Aorta (tissue), 5 donors: ENCODE results near the gene UGT3A2. TPM values are rescaled to one million over a fixed set of nuclear protein-coding genes. Genes with fewer than 3 reads are reported as not detected.

Source experiments
- ATAC-seq: fragments of 200-7000 bp; cut with Tn5 transposase; one replicate; pipeline ENCODE4 v1.9.1; 2022; ENCODE audit warnings: moderate library complexity; ENCODE audit not compliant: low FRiP score
- DNase-seq, 2 donors: peaks; one replicate each; pipeline ENCODE4 v3.0.0-alpha.2; 2020
- H3K27ac ChIP-seq, 2 donors: one replicate each; pipeline ENCODE4 v1.5.1; 2013; ENCODE audit warnings: low read length in 2 of 2, mild to moderate bottlenecking in 2 of 2, moderate library complexity in 2 of 2, control low read depth in 1 of 2, inconsistent platforms in 1 of 2, low read depth in 1 of 2
- H3K27me3 ChIP-seq, 2 donors: one replicate each; pipeline ENCODE4 v1.6.1; 2013; ENCODE audit warnings: control low read depth in 1 of 2, low read length in 1 of 2, mild to moderate bottlenecking in 1 of 2, moderate library complexity in 1 of 2; ENCODE audit not compliant: insufficient read depth in 2 of 2, control insufficient read depth in 1 of 2
- H3K36me3 ChIP-seq, 2 donors: one replicate each; pipeline ENCODE4 v1.6.1; 2013; ENCODE audit warnings: control low read depth in 1 of 2, low read length in 1 of 2, mild to moderate bottlenecking in 1 of 2; ENCODE audit not compliant: insufficient read depth in 2 of 2, control insufficient read depth in 1 of 2
- H3K4me1 ChIP-seq, 2 donors: one replicate each; pipeline ENCODE4 v1.6.1; 2013; ENCODE audit warnings: low read length in 2 of 2, control low read depth in 1 of 2, mild to moderate bottlenecking in 1 of 2, moderate library complexity in 1 of 2; ENCODE audit not compliant: insufficient read depth in 2 of 2, control insufficient read depth in 1 of 2
- H3K4me3 ChIP-seq, 2 donors: one replicate each; pipeline ENCODE4 v1.5.1; 2013; ENCODE audit warnings: low read length in 2 of 2, control low read depth in 1 of 2, mild to moderate bottlenecking in 1 of 2
- H3K9me3 ChIP-seq: one replicate; pipeline ENCODE4 v1.6.1; 2013; ENCODE audit warnings: mild to moderate bottlenecking, low read length; ENCODE audit not compliant: control insufficient read depth
- whole genome bisulfite sequencing, 2 donors: extraction: QIAGEN DNeasy Blood & Tissue Kit; methylation state at CpG; one replicate each; pipeline ENCODE4 v1.1.7; 2013; 5-methylcytosine and 5-hydroxymethylcytosine counted together
- intact Hi-C, 2 donors: fragments of 100-400 bp; cut with DNase I; formaldehyde crosslinking; loops; one replicate each; pipeline versions ENCODE4 v1.14.2 to v1.15.0; 2022
- long read RNA-seq, 2 donors: library from polyadenylated mRNA; unstranded; transcript quantifications; one replicate each; pipeline ENCODE4 v2.0.0, GENCODE V29; 2020 to 2021
- polyA plus RNA-seq, 2 donors: library from polyadenylated mRNA; stranded (reverse); fragments of 200-250 nt; gene quantifications; one replicate each; pipeline ENCODE4 v1.2.3, GENCODE V29; 2013
- total RNA-seq, 2 donors: library from RNA; stranded (reverse); fragmentation: NEBNext Ultra II Directional; extraction: Animal tissue kit (Norgen Biotek cat#: 25700); gene quantifications; one replicate each; pipeline ENCODE4 v1.2.1, GENCODE V29; 2021
- donor health status: healthy with polysubstance abuse.
- donor health status: Bipolar disorder and iron deficiency.
- donor health status: DM: no; HTN: no; CAD: no.
- donor health status: DM: no; HTN: no; CAD: no.
- donor health status: DM: yes; HTN: yes; CAD: no.

Gene UGT3A2, protein sequence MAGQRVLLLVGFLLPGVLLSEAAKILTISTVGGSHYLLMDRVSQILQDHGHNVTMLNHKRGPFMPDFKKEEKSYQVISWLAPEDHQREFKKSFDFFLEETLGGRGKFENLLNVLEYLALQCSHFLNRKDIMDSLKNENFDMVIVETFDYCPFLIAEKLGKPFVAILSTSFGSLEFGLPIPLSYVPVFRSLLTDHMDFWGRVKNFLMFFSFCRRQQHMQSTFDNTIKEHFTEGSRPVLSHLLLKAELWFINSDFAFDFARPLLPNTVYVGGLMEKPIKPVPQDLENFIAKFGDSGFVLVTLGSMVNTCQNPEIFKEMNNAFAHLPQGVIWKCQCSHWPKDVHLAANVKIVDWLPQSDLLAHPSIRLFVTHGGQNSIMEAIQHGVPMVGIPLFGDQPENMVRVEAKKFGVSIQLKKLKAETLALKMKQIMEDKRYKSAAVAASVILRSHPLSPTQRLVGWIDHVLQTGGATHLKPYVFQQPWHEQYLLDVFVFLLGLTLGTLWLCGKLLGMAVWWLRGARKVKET
- not detected for total RNA-seq
- polyA plus RNA-seq: not detected
- long read RNA-seq, donor 1: 0 reads
- long read RNA-seq, donor 2: 0 reads

- WGBS, 2 donors: 0 to 3% methylated on average over 22 of the region's 22 CpGs
- Histone ChIP-seq H3K9me3 (no peaks in the 10 kb centered on the region), H3K27me3 (no peaks in the 10 kb centered on the region), H3K36me3 (no peaks in the 10 kb centered on the region), H3K4me1 (no peaks in the 10 kb centered on the region), H3K27ac (no peak within 1 kb of the TSS), H3K4me3 (no peak within 1 kb of the TSS)
- intact Hi-C loops: no loop called here
- no peak for DNase-seq
- ATAC-seq: peak; percentile 48
Measured at GRCh38 chr5:36066540-36067210, at the start of gene UGT3A2. Gene UGT3A2 (minus strand): TSS chr5:36066882. CDS start chr5:36066789, 93 bp downstream.

DNA sequence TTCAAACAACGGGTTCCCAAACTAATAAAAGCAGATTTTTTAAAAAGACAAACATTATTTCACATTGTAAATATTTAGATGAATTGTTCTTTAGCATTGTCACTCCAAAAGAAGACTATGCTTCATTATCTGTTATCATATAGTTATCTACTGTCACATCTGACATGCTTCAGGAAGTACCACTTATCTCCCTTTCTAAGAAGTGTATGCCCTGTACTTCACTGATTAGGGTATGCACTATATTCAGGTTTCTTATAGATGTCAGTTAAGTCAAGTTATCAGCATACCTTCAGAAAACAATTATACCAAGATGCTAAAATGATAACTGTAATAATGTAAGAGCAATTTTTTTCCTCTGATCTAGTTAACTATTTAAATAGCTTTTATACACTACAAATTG is 44.6 kb upstream of the UGT3A2 start:
- no peaks in the 10 kb centered on the region for H3K27me3 ChIP-seq
- H3K36me3 ChIP-seq: peaks cover 0 to 5% of the 10 kb centered on the region in 2 donors
- H3K4me1 ChIP-seq: no peaks in the 10 kb centered on the region
- DNase-seq (no peak), ATAC-seq (no peak)
- no peak overlapping the region for H3K4me3 ChIP-seq
- no peaks in the 10 kb centered on the region for H3K9me3 ChIP-seq
- 90 to 94% methylated on average over 1 of the region's 1 CpG for WGBS, 2 donors
- intact Hi-C loops: no loop called here
- no peak overlapping the region for H3K27ac ChIP-seq

DNA sequence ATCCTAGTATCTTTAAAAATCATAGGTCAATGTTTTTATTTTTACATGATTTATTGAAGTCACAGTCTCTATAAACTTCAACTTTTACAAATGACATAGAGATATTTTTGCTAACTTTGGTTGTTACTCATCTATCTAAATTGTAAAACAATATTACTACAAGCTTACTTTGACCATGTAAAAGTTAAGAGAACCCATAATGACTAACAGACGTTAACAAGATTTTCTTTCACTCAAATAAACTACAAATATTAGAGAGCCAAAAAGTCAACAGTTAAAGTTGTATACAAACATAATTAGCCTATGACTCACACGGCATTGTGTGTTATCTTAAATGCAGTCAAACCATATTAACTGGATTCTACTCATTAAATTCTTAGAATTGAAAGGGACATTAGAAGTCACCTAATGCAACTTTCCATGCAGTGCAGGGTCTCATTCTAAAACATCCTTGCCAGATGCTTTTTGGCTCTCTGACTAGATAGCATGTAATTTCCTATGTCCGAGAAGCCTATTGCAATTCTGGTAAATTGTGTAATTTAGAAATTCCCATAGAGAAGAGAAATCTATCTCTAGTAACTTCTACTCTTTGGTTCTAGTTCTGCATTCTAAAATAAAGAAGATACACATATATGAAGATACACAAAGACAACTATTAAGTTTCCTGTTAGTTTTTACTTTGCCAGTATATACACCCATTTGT is 42.2 kb upstream of the UGT3A2 start:
- 83 to 87% methylated on average over 3 of the region's 3 CpGs for WGBS, 2 donors
- H3K36me3 ChIP-seq: peaks cover 0 to 3% of the 10 kb centered on the region in 2 donors
- no peak overlapping the region for H3K27ac ChIP-seq
- DNase-seq: no peak
- intact Hi-C loops: no loop called here
- ATAC-seq: no peak
- no peak overlapping the region for H3K4me3 ChIP-seq
- no peaks in the 10 kb centered on the region for H3K4me1 ChIP-seq
- H3K9me3 ChIP-seq: no peaks in the 10 kb centered on the region
- H3K27me3 ChIP-seq: no peaks in the 10 kb centered on the region

DNA sequence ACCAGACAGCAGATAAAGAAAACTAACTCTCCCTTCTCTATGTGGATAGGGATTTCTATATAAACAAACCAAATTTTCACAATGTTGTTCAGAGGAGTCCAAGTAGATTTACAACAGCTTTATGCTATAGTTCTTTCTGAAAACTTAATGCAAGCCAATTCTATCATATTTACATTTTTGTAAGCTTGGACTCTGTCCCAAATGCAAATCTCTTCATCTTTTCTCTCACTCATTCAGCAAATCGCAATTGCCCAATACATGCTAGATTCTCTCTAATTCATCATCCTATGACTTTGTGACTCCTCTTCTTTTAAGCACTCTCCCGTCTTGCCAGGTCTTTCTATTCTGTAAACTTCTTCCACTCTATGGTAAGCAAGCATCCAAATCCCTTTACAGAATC is 39.1 kb upstream of the UGT3A2 start:
- Histone ChIP-seq H3K36me3 (peaks cover 0 to 3% of the 10 kb centered on the region in 2 donors), H3K27me3 (no peaks in the 10 kb centered on the region), H3K9me3 (no peaks in the 10 kb centered on the region), H3K4me3 (no peak overlapping the region), H3K27ac (no peak overlapping the region), H3K4me1 (no peaks in the 10 kb centered on the region)
- intact Hi-C loops: no loop called here
- ATAC-seq: no peak
- 87 to 89% methylated on average over 2 of the region's 2 CpGs for WGBS, 2 donors
- no peak for DNase-seq

DNA sequence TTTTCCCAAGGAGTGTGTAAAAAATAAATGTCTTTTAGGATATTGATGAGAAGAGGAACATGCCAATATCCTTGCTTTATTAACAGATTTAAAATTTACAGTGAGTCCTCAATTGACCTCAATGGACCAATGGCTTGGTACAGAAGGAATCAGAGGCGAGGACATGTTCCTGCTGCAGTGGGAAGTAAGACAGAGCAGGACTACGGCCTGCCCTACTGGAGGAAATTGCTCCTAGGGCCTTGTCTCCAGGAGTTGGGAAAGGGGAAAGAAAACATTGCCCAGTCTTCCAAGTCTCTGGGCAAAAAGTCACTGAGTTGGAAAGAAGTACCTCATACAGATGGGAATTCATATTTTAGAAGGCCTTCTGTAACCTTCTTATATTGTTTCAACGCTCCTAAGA is 33.1 kb upstream of the UGT3A2 start:
- no peak overlapping the region for H3K27ac ChIP-seq
- H3K27me3 ChIP-seq: no peaks in the 10 kb centered on the region
- H3K4me3 ChIP-seq: no peak overlapping the region
- H3K4me1 ChIP-seq: no peaks in the 10 kb centered on the region
- DNase-seq (no peak), ATAC-seq (no peak)
- H3K36me3 ChIP-seq: peaks cover 0 to 2% of the 10 kb centered on the region in 2 donors
- intact Hi-C loops: no loop called here
- WGBS, 2 donors: 80 to 83% methylated on average over 3 of the region's 3 CpGs
- H3K9me3 ChIP-seq: no peaks in the 10 kb centered on the region

- Histone ChIP-seq H3K36me3 (peaks cover 0 to 2% of the 10 kb centered on the region in 2 donors), H3K4me3 (no peak overlapping the region), H3K9me3 (no peaks in the 10 kb centered on the region), H3K27me3 (no peaks in the 10 kb centered on the region), H3K4me1 (no peaks in the 10 kb centered on the region), H3K27ac (no peak overlapping the region)
- DNase-seq: no peak
- intact Hi-C loops: no loop called here
- ATAC-seq: no peak
Measured at GRCh38 chr5:36096486-36096885, 29.8 kb upstream of the UGT3A2 start.

GRCh38 chr5:36089989-36090388 is 23.3 kb upstream of the UGT3A2 start:
- H3K9me3 ChIP-seq: peaks cover 1% of the 10 kb centered on the region
- no peaks in the 10 kb centered on the region for H3K36me3 ChIP-seq
- no peak overlapping the region for H3K4me3 ChIP-seq
- H3K27ac ChIP-seq: no peak overlapping the region
- DNase-seq: no peak
- intact Hi-C loops: no loop called here
- no peak for ATAC-seq
- no peaks in the 10 kb centered on the region for H3K4me1 ChIP-seq
- 73 to 77% methylated on average over 2 of the region's 2 CpGs for WGBS, 2 donors
- H3K27me3 ChIP-seq: no peaks in the 10 kb centered on the region

- no peak for ATAC-seq
- DNase-seq: no peak
- intact Hi-C loops: no loop called here
- Histone ChIP-seq H3K27ac (no peak overlapping the region), H3K4me1 (no peaks in the 10 kb centered on the region), H3K4me3 (no peak overlapping the region), H3K9me3 (no peaks in the 10 kb centered on the region), H3K27me3 (no peaks in the 10 kb centered on the region), H3K36me3 (no peaks in the 10 kb centered on the region)
- WGBS, 2 donors: 24 to 26% methylated on average over 10 of the region's 10 CpGs
Measured at GRCh38 chr5:36079200-36079781, 12.6 kb upstream of the UGT3A2 start.
